ENCODE data around the gene USP47.

GRCh38 chr11:11816511-11817314, 25.1 kb upstream of the USP47 start:
- TF ChIP-seq CTCF (IDR thresholded peaks at IDR 0.05) (no peak), EZH2 (IDR thresholded peaks at IDR 0.05) (no peak), EZH2phosphoT487 (IDR thresholded peaks at IDR 0.05) (no peak)

Data from neural progenitor cell (in vitro differentiated cells).